ENCODE results near the gene ABCA9. TPM values are rescaled to one million over a fixed set of nuclear protein-coding genes. Genes with fewer than 3 reads are reported as not detected.

The ABCA9 gene
- total RNA-seq, 1 experiment from 2014 or later = not detected

- peaks cover 5% of the 10 kb centered on the region; the same call in 1 of the 2 replicates for H3K4me1 Mint-ChIP-seq
- no peak for DNase-seq (ENCODE audit: low spot score)
- TF ChIP-seq ARID4B (CRISPR knock-in tag; IDR thresholded peaks at IDR 0.05; ENCODE audit: borderline replicate concordance) (no peak), SMAD4 (CRISPR knock-in tag; IDR thresholded peaks at IDR 0.05) (no peak), ZNF396 (CRISPR knock-in tag; IDR thresholded peaks at IDR 0.05; ENCODE audit: borderline replicate concordance) (no peak), MAX (CRISPR knock-in tag; IDR thresholded peaks at IDR 0.05) (no peak), ZNF423 (CRISPR knock-in tag; IDR thresholded peaks at IDR 0.05) (no peak), SOX15 (CRISPR knock-in tag; IDR thresholded peaks at IDR 0.05) (no peak), USF2 (CRISPR knock-in tag; IDR thresholded peaks at IDR 0.05) (no peak), MYBL2 (CRISPR knock-in tag; IDR thresholded peaks at IDR 0.05) (no peak), ZNF416 (CRISPR knock-in tag; IDR thresholded peaks at IDR 0.05) (no peak)
- TF ChIP-seq, protein P1, sequence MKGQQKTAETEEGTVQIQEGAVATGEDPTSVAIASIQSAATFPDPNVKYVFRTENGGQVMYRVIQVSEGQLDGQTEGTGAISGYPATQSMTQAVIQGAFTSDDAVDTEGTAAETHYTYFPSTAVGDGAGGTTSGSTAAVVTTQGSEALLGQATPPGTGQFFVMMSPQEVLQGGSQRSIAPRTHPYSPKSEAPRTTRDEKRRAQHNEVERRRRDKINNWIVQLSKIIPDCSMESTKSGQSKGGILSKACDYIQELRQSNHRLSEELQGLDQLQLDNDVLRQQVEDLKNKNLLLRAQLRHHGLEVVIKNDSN (CRISPR knock-in tag; IDR thresholded peaks at IDR 0.05) = no peak
- TF ChIP-seq, protein P2, sequence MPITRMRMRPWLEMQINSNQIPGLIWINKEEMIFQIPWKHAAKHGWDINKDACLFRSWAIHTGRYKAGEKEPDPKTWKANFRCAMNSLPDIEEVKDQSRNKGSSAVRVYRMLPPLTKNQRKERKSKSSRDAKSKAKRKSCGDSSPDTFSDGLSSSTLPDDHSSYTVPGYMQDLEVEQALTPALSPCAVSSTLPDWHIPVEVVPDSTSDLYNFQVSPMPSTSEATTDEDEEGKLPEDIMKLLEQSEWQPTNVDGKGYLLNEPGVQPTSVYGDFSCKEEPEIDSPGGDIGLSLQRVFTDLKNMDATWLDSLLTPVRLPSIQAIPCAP (CRISPR knock-in tag; IDR thresholded peaks at IDR 0.05) = no peak
- TF ChIP-seq, protein P3, sequence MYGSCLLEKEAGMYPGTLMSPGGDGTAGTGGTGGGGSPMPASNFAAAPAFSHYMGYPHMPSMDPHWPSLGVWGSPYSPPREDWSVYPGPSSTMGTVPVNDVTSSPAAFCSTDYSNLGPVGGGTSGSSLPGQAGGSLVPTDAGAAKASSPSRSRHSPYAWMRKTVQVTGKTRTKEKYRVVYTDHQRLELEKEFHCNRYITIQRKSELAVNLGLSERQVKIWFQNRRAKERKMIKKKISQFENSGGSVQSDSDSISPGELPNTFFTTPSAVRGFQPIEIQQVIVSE (CRISPR knock-in tag; IDR thresholded peaks at IDR 0.05; ENCODE audit: borderline replicate concordance) = no peak
- TF ChIP-seq, protein P4, sequence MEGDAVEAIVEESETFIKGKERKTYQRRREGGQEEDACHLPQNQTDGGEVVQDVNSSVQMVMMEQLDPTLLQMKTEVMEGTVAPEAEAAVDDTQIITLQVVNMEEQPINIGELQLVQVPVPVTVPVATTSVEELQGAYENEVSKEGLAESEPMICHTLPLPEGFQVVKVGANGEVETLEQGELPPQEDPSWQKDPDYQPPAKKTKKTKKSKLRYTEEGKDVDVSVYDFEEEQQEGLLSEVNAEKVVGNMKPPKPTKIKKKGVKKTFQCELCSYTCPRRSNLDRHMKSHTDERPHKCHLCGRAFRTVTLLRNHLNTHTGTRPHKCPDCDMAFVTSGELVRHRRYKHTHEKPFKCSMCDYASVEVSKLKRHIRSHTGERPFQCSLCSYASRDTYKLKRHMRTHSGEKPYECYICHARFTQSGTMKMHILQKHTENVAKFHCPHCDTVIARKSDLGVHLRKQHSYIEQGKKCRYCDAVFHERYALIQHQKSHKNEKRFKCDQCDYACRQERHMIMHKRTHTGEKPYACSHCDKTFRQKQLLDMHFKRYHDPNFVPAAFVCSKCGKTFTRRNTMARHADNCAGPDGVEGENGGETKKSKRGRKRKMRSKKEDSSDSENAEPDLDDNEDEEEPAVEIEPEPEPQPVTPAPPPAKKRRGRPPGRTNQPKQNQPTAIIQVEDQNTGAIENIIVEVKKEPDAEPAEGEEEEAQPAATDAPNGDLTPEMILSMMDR (IDR thresholded peaks at IDR 0.05) = no peak
- TF ChIP-seq, protein P5, sequence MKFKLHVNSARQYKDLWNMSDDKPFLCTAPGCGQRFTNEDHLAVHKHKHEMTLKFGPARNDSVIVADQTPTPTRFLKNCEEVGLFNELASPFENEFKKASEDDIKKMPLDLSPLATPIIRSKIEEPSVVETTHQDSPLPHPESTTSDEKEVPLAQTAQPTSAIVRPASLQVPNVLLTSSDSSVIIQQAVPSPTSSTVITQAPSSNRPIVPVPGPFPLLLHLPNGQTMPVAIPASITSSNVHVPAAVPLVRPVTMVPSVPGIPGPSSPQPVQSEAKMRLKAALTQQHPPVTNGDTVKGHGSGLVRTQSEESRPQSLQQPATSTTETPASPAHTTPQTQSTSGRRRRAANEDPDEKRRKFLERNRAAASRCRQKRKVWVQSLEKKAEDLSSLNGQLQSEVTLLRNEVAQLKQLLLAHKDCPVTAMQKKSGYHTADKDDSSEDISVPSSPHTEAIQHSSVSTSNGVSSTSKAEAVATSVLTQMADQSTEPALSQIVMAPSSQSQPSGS (CRISPR knock-in tag; IDR thresholded peaks at IDR 0.05; ENCODE audit: borderline replicate concordance, low read depth) = no peak
- CTCF ChIA-PET = interaction anchor here (0.5 kb wide), 1 partner anchor 148 kb away, joined by 4 read pairs; no protein-coding TSS in a partner anchor
- POLR2A ChIA-PET = no interaction called here
- peaks cover 6% of the 10 kb centered on the region for H3K9me3 Mint-ChIP-seq
- no peaks in the 10 kb centered on the region for H3K27me3 Mint-ChIP-seq (ENCODE audit: low read depth)
- H3K4me3 Mint-ChIP-seq = no peak overlapping the region
- H3K36me3 Mint-ChIP-seq = no peaks in the 10 kb centered on the region
- no peak overlapping the region for H3K27ac Mint-ChIP-seq
- no peak for ATAC-seq
Measured at GRCh38 chr17:68942389-68942788, 118.3 kb downstream of the ABCA9 start.
